WTC11 (cell line): ENCODE measurements around the gene PICALM.

Experiments
- CREB1 ChIP-seq: sonication (generic); formaldehyde crosslinking; IDR thresholded peaks from 2 replicates; pipeline ENCODE4 v1.8.0; 2023; ENCODE audit warnings: mild to moderate bottlenecking, missing genetic modification reagents
- CTCF ChIP-seq: fragments of 200-600 bp; IDR thresholded peaks from 2 replicates; pipeline ENCODE4 v1.8.0; 2022; ENCODE audit warnings: antibody characterized with exemption
- E2F1 ChIP-seq: sonication (generic); formaldehyde crosslinking; IDR thresholded peaks from 2 replicates; pipeline ENCODE4 v1.8.0; 2022; ENCODE audit warnings: mild to moderate bottlenecking, missing genetic modification reagents
- JUN ChIP-seq: sonication (generic); formaldehyde crosslinking; IDR thresholded peaks from 2 replicates; pipeline ENCODE4 v1.8.0; 2023; ENCODE audit warnings: mild to moderate bottlenecking, missing genetic modification reagents
- NR2C2 ChIP-seq: sonication (generic); formaldehyde crosslinking; IDR thresholded peaks from 2 replicates; pipeline ENCODE4 v1.8.0; 2022; ENCODE audit warnings: mild to moderate bottlenecking, missing genetic modification reagents
- PRDM15 ChIP-seq: sonication (generic); formaldehyde crosslinking; IDR thresholded peaks from 2 replicates; pipeline ENCODE4 v1.8.0; 2022; ENCODE audit warnings: missing genetic modification reagents
- SP1 ChIP-seq: sonication (generic); formaldehyde crosslinking; conservative IDR thresholded peaks from 2 replicates; pipeline ENCODE4 v1.8.1; 2022; ENCODE audit warnings: missing genetic modification reagents
- USF1 ChIP-seq: sonication (generic); formaldehyde crosslinking; IDR thresholded peaks from 2 replicates; pipeline ENCODE4 v1.8.0; 2022; ENCODE audit warnings: mild to moderate bottlenecking, missing genetic modification reagents
- ZNF138 ChIP-seq: sonication (generic); formaldehyde crosslinking; conservative IDR thresholded peaks from 2 replicates; pipeline ENCODE4 v1.8.1; 2022; ENCODE audit warnings: mild to moderate bottlenecking, moderate library complexity, missing genetic modification reagents
- ZNF232 ChIP-seq: sonication (generic); formaldehyde crosslinking; IDR thresholded peaks from 2 replicates; pipeline ENCODE4 v1.8.0; 2022; ENCODE audit warnings: mild to moderate bottlenecking, missing genetic modification reagents
- ZNF317 ChIP-seq: sonication (generic); formaldehyde crosslinking; IDR thresholded peaks from 2 replicates; pipeline ENCODE4 v1.8.1; 2023; ENCODE audit warnings: low read depth, mild to moderate bottlenecking, moderate library complexity, missing genetic modification reagents, borderline replicate concordance
- ZNF416 ChIP-seq: fragments of 250-450 bp; sonication (Bioruptor Pico); IDR thresholded peaks from 2 replicates; pipeline ENCODE4 v1.9.0; 2021; ENCODE audit warnings: mild to moderate bottlenecking, inconsistent platforms
- ZNF512 ChIP-seq: sonication (generic); formaldehyde crosslinking; IDR thresholded peaks from 2 replicates; pipeline ENCODE4 v1.8.1; 2022; ENCODE audit warnings: missing genetic modification reagents, borderline replicate concordance

- TF ChIP-seq CTCF = no peak
- TF ChIP-seq USF1 (CRISPR knock-in tag) = no peak
- no peak for TF ChIP-seq CREB1 (CRISPR knock-in tag)
- TF ChIP-seq ZNF317 = no peak
- no peak for TF ChIP-seq NR2C2 (CRISPR knock-in tag)
- no peak for TF ChIP-seq ZNF512 (CRISPR knock-in tag)
- no peak for TF ChIP-seq ZNF138 (CRISPR knock-in tag)
- no peak for TF ChIP-seq ZNF416 (CRISPR knock-in tag)
- no peak for TF ChIP-seq JUN (CRISPR knock-in tag)
- no peak for TF ChIP-seq SP1 (CRISPR knock-in tag)
- TF ChIP-seq ZNF232 (CRISPR knock-in tag) = no peak
- TF ChIP-seq PRDM15 = no peak
- TF ChIP-seq E2F1 (CRISPR knock-in tag) = no peak
These were observed 77.4 kb downstream of the PICALM start for GRCh38 chr11:85991508-85991907.
